ENCODE data around the gene ANXA2R. TPM values are rescaled to one million over a fixed set of nuclear protein-coding genes. Genes with fewer than 3 reads are reported as not detected.
A peak's percentile ranks its signal among the peaks of the same experiment; 100 is the strongest.
"Not testable (repeated sequence)": the region's sequence is repeated elsewhere in the genome, so short reads cannot be mapped to it uniquely, and the experiment has no call there.

Gene ANXA2R
- total and polyA plus RNA-seq, 2 experiments from 2014 or later, result 0.93 to 4.5 TPM

DNA sequence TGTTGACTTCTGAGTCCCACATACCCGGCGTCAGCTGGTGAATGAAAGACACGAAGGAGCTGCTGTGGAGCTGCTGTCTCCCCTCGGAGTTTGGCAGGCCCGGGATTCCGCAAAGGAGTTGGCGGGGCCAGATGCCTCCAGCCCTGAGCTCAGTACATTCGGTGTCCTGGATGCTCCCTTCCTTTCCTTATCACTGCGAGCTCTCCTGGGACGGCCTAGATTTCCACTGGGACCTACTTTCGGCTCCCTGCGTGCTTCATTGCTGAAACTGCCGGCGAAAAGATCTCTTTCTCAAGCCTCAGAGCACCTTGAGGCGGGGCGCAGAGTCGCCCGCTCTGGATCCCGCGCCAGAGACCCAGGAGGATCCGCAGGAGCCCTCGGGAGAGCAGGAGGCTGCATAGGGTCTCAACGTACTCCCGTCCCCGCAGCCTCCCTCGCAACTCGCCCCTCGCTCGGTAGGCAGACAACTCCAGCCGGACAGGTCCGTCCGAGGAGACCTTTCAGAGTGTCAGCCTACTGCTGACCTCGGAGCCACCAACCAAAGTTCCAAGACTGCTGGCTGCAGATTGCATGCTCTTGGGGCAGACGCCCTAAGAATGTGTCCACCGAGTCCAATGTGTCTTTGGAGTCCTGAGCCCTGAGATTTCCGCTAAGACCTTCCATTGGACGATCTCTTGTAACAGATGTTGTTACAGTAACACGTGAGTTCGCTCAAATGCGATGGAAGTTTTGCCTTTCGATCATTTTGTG is 6.1 kb downstream of the ANXA2R start:
- TF ChIP-seq CTCF (IDR thresholded peaks at IDR 0.05; ENCODE audit: poor library complexity), result no peak
- no peak for TF ChIP-seq EZH2 (IDR thresholded peaks at IDR 0.05; ENCODE audit: borderline replicate concordance)
- Histone ChIP-seq H3K36me3 (replicated peaks; ENCODE audit: insufficient read depth, low read depth) (no peaks in the 10 kb centered on the region), H3K4me2 (peak overlapping the region; percentile 63), H3K4me1 (ENCODE audit: insufficient read depth) (no peaks in the 10 kb centered on the region), H3K27ac (no peak overlapping the region), H2AFZ (peak overlapping the region; percentile 18), H3K9me2 (replicated peaks; ENCODE audit: insufficient read depth) (no peaks in the 10 kb centered on the region), H4K20me1 (ENCODE audit: insufficient read depth, poor library complexity, severe bottlenecking) (no peaks in the 10 kb centered on the region), H3K27me3 (peaks cover 25% of the 10 kb centered on the region), H3K9me3 (ENCODE audit: low read depth) (no peaks in the 10 kb centered on the region), H3K79me2 (peaks cover 37% of the 10 kb centered on the region), H3K4me3 (no peak overlapping the region)
- DNase-seq (ENCODE audit: low spot score), result no peak
- WGBS (ENCODE audit: low lambda C conversion rate, missing lambda C conversion rate), result 49% methylated on average over 40 of the region's 41 CpGs

DNA sequence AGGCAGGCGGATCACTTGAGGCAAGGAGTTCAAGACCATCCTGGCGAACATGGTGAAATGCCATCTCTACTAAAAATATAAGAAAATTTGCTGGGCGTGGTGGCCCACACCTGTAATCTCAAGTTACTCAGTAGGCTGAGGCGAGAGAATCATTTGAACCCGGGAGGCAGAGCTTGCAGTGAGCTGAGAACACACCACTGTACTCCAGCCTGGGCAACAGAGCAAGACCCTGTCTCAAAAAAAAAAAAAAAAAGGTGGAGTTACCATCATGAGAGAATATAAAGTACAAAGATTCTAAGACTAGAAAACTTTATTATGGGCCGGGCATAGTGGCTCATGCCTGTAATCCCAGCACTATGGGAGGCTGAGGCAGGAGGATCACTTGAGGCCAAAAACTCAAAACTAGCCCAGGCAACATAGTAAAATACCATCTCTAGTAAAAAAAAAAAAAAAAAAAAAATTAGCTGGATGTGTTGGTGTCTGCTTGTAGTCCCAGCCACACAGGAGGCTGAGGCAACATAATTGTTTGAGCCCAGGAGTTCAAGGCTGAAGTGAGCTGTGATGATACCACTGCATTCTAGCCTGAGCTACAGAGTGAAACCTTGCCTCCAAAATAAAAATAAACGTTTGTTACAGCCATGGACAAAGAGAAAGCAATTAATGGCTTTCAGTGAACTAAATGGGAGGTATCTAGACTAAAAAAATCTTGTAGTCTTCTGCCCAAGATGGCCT is 12.9 kb downstream of the ANXA2R start:
- H2AFZ ChIP-seq, result no peak overlapping the region
- no peaks in the 10 kb centered on the region for H3K9me3 ChIP-seq (ENCODE audit: low read depth)
- H3K27ac ChIP-seq, result no peak overlapping the region
- WGBS (ENCODE audit: low lambda C conversion rate, missing lambda C conversion rate), result 70% methylated on average over 7 of the region's 7 CpGs
- no peaks in the 10 kb centered on the region for H3K79me2 ChIP-seq
- H3K4me3 ChIP-seq, result no peak overlapping the region
- H3K9me2 ChIP-seq (replicated peaks; ENCODE audit: insufficient read depth), result no peaks in the 10 kb centered on the region
- no peaks in the 10 kb centered on the region for H4K20me1 ChIP-seq (ENCODE audit: insufficient read depth, poor library complexity, severe bottlenecking)
- peaks cover 27% of the 10 kb centered on the region for H3K27me3 ChIP-seq
- DNase-seq (ENCODE audit: low spot score), result no peak
- no peaks in the 10 kb centered on the region for H3K36me3 ChIP-seq (replicated peaks; ENCODE audit: insufficient read depth, low read depth)
- H3K4me1 ChIP-seq (ENCODE audit: insufficient read depth), result no peaks in the 10 kb centered on the region
- TF ChIP-seq CTCF (IDR thresholded peaks at IDR 0.05; ENCODE audit: poor library complexity), result no peak
- no peak for TF ChIP-seq EZH2phosphoT487 (IDR thresholded peaks at IDR 0.05; ENCODE audit: low read depth, severe bottlenecking, unreplicated experiment)
- no peak for TF ChIP-seq EZH2 (IDR thresholded peaks at IDR 0.05; ENCODE audit: borderline replicate concordance)
- no peak overlapping the region for H3K4me2 ChIP-seq

DNA sequence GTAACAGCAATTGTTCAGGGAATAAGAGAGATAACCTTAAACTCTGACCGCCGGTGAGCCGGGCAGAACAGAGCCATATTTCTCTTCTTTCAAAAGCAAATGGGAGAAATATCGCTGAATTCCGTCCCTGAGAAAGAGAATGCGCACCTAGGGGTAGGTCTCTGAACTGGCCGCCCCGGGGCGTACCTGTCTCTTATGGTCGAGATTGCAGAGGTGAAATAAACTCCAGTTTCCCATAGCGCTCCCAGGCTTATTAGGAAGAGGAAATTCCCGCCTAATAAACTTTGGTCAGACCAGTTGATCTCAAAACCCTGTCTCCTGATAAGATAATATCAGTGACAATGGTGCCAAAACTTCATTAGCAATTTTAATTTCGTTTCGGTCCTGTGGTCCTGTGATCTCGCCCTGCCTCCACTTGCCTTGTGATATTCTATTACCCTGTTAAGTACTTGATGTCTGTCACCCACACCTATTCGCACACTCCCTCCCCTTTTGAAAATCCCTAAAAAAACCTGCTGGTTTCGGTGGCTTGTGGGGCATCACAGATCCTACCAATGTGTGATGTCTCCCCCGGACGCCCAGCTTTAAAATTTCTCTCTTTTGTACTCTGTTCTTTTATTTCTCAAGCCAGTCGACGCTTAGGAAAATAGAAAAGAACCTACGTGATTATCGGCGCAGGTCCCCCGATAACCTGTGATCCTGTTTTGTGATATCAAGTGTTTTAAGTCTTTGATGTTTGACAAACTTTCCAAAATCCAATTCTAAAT is 14.8 kb downstream of the ANXA2R start:
- not testable (repeated sequence) for H3K27ac ChIP-seq; DNase-seq (ENCODE audit: low spot score); H2AFZ ChIP-seq; H3K9me2 ChIP-seq (replicated peaks; ENCODE audit: insufficient read depth); H4K20me1 ChIP-seq (ENCODE audit: insufficient read depth, poor library complexity, severe bottlenecking); H3K36me3 ChIP-seq (replicated peaks; ENCODE audit: insufficient read depth, low read depth); H3K79me2 ChIP-seq; H3K9me3 ChIP-seq (ENCODE audit: low read depth); H3K4me3 ChIP-seq; H3K4me1 ChIP-seq (ENCODE audit: insufficient read depth)
- peak overlapping the region; percentile 56 for H3K4me2 ChIP-seq
- 23% methylated on average over 25 of the region's 25 CpGs for WGBS (ENCODE audit: low lambda C conversion rate, missing lambda C conversion rate)
- peak; percentile 53 for TF ChIP-seq EZH2 (IDR thresholded peaks at IDR 0.05; ENCODE audit: borderline replicate concordance)
- H3K27me3 ChIP-seq, result peaks cover 36% of the 10 kb centered on the region

GRCh38 chr5:43024217-43024616 is 15.9 kb downstream of the ANXA2R start:
- Histone ChIP-seq H3K4me1 (ENCODE audit: insufficient read depth) (no peaks in the 10 kb centered on the region), H3K36me3 (replicated peaks; ENCODE audit: insufficient read depth, low read depth) (no peaks in the 10 kb centered on the region), H2AFZ (no peak overlapping the region), H3K79me2 (peaks cover 8% of the 10 kb centered on the region), H3K9me3 (ENCODE audit: low read depth) (no peaks in the 10 kb centered on the region), H3K4me3 (no peak overlapping the region), H3K27ac (no peak overlapping the region), H3K27me3 (peaks cover 36% of the 10 kb centered on the region), H4K20me1 (ENCODE audit: insufficient read depth, poor library complexity, severe bottlenecking) (no peaks in the 10 kb centered on the region), H3K9me2 (replicated peaks; ENCODE audit: insufficient read depth) (no peaks in the 10 kb centered on the region), H3K4me2 (no peak overlapping the region)
- TF ChIP-seq EZH2 (IDR thresholded peaks at IDR 0.05; ENCODE audit: borderline replicate concordance) (no peak), EZH2phosphoT487 (IDR thresholded peaks at IDR 0.05; ENCODE audit: low read depth, severe bottlenecking, unreplicated experiment) (no peak), CTCF (IDR thresholded peaks at IDR 0.05; ENCODE audit: poor library complexity) (no peak)
- no peak for DNase-seq (ENCODE audit: low spot score)
- 71% methylated on average over 6 of the region's 6 CpGs for WGBS (ENCODE audit: low lambda C conversion rate, missing lambda C conversion rate)
